ENCODE measurements around the gene ZFP42. TPM values are rescaled to one million over a fixed set of nuclear protein-coding genes. Genes with fewer than 3 reads are reported as not detected.
A peak's percentile ranks its signal among the peaks of the same experiment; 100 is the strongest.

The ZFP42 gene
- total and polyA plus RNA-seq, 2 of the 8 experiments (the other 6 are each of a cell fraction or from before 2014, with no cell fraction given), result 69.4 to 188 TPM

- TF ChIP-seq CBX8 (IDR thresholded peaks at IDR 0.05; ENCODE audit: borderline replicate concordance, low read depth, low read length) (no peak), SAP30 (IDR thresholded peaks at IDR 0.05; ENCODE audit: insufficient read depth, insufficient replicate concordance, low read length) (peak; percentile 19), MAFK (IDR thresholded peaks at IDR 0.05; ENCODE audit: low read depth, low read length) (no peak), NRF1 (IDR thresholded peaks at IDR 0.05; ENCODE audit: low read depth, low read length) (no peak), CHD1 (IDR thresholded peaks at IDR 0.05; ENCODE audit: low read depth, low read length) (no peak), KDM1A (IDR thresholded peaks at IDR 0.05; ENCODE audit: borderline replicate concordance, low read length) (0 out of 2 replicates have a peak, but pooled peaks have one; percentile 48), HDAC6 (IDR thresholded peaks at IDR 0.05; ENCODE audit: low read depth, low read length) (no peak), TBP (IDR thresholded peaks at IDR 0.05; ENCODE audit: low read depth, low read length) (peak; percentile 93), SUZ12 (IDR thresholded peaks at IDR 0.05; ENCODE audit: low read length) (no peak), JUND (IDR thresholded peaks at IDR 0.05; ENCODE audit: low read length) (peak; percentile 9; the same call in 1 of the 2 replicates), RAD21 (IDR thresholded peaks at IDR 0.05 in 1 of 2, conservative IDR thresholded peaks at IDR 0.05 in 1 of 2; ENCODE audit: low read depth in 2 of 2, low read length in 2 of 2) (peak in 1 of 2 experiments; percentile 5; a peak in 1 of 4 replicates), BCL11A (IDR thresholded peaks at IDR 0.05; ENCODE audit: low read depth in 2 of 2, low read length in 2 of 2) (no peak), CBX5 (IDR thresholded peaks at IDR 0.05; ENCODE audit: low read depth, low read length) (no peak), POU5F1 (IDR thresholded peaks at IDR 0.05; ENCODE audit: low read depth, low read length) (no peak), SIX5 (IDR thresholded peaks at IDR 0.05; ENCODE audit: low read depth, low read length) (no peak), TAF1 (IDR thresholded peaks at IDR 0.05; ENCODE audit: low read depth, low read length) (peak; percentile 99), TEAD4 (IDR thresholded peaks at IDR 0.05; ENCODE audit: low read depth, low read length) (no peak), CTCF (IDR thresholded peaks at IDR 0.05; ENCODE audit: control extremely low read depth in 1 of 3, insufficient read depth in 1 of 3, low read depth in 1 of 3, low read length in 3 of 3) (no peak), CEBPB (IDR thresholded peaks at IDR 0.05; ENCODE audit: low read depth, low read length) (no peak), GABPA (IDR thresholded peaks at IDR 0.05; ENCODE audit: borderline replicate concordance, insufficient read depth, low read length) (no peak)
- TF ChIP-seq, protein P1, sequence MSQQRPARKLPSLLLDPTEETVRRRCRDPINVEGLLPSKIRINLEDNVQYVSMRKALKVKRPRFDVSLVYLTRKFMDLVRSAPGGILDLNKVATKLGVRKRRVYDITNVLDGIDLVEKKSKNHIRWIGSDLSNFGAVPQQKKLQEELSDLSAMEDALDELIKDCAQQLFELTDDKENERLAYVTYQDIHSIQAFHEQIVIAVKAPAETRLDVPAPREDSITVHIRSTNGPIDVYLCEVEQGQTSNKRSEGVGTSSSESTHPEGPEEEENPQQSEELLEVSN (IDR thresholded peaks at IDR 0.05), result peak; percentile 90
These were observed at the start of gene ZFP42 (continued) for GRCh38 chr4:187995322-187996207.
